ENCODE measurements around the gene B4GALT6.

Gene B4GALT6

DNA sequence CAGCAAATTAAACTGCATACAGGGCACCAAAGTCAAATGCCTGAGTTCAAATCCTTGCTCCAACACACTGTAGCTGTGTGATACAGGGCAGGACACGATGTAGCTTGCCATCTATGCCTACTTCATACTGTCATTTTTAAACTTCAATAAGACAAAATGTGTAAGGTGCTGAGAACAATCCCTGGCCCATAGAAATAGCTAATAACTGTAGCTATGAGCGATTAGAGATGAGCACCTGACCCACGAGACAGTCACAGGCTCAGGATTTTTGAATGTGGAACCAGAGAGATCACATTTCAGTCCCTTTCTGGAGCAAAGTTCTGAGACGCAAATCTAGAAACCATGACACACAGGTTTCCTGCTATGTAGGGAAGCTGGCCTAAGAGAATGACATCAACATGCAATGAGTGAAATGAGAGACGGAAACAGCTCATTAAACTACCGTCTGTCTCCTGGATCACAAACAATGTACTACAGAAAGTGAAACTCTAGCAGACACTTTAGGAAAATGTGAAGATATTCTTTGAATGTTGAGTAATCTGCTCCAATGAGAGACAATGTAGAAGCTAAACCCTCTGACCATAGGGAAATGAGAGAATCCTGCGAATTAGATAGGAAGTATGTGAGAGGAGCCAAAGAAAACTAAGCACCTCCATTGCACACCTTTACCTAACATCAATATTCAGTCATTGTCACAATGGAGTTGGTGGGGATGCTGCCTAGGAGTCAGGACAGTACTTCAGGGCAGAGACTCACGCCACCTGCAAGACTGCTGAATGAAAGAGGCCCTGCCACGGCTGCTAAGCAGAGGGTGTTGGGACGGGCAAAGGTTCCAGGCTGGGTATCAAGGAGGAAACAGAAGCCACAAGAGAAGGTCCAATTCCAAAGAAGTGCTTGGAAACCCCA lies 25.5 kb downstream of the B4GALT6 start:
- DNase-seq = no peak

DNA sequence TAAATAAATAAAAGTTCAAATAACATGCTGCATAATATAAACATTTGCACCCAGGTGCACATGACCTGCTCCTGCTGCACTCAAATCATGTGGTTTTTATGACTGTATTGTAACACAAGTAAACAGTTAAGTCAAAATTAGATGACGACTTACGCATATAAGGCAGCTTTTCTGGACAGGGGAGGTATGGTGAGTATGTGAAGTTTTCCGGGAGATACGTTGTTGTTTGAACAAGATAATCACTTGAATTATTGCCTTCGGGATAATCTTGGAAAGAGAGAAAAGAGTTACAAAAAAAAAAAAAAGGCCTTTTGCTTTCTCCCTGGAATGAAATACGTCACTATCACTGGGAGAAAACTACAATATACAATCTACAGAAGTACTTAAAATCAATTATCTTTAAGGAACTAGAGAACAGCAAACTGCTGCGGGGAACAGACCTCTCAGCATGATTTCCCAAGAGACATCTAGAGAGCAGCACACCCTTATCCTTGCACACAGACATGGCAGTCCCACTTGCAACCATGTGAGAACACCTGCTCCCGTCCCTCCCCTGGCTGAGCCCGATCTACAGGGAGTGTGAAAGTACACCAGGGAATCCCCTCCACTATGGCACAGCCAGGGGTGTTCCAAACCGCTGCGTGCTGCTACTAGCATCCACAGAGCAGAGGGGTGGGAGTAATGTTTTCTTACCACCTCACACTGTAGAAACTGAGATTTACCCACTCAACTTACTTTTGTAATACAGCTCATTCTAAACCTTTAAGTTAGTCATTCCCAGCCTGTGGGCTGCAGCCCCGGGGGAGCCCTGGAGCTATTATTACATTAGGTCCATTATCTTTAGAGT lies 26.3 kb downstream of the B4GALT6 start:
- DNase-seq = no peak

DNA sequence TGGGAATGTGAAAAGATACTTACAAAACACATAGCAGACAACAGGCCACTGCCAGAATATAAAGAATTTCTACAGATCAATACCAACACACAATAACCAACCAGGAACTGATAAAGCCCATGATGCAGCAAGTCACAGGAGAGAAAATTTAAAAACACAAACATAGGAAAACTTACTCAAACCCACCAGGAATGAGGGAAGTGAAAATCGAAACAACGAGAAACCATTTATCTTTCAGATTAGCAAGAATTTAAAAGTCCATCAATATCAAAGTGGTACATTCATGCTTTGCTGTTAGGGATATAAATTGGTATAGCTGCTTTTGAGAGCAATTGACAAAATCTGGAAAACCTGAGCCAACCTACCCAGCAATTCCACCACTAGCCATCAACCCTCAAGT lies 27.6 kb downstream of the B4GALT6 start:
- no peak for DNase-seq

DNA sequence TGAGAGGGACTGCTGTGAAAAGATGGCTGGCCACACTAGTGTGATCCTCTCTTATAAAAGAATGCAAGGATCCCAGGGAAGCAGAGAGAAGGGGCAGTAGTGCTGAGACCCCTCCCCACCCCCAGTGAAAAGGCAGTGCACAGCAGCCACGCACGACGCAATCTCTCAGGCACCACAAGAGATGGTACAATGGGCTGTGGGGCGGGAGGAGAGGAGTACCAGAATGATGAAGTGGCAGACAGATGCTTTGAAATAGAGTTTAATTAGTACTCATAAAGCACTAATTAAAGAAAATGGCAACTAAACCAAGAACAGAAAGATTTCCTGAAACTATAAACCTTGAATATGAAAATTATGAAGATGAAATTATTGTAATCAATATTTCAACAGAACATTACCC lies 29.0 kb downstream of the B4GALT6 start:
- DNase-seq = no peak

DNA sequence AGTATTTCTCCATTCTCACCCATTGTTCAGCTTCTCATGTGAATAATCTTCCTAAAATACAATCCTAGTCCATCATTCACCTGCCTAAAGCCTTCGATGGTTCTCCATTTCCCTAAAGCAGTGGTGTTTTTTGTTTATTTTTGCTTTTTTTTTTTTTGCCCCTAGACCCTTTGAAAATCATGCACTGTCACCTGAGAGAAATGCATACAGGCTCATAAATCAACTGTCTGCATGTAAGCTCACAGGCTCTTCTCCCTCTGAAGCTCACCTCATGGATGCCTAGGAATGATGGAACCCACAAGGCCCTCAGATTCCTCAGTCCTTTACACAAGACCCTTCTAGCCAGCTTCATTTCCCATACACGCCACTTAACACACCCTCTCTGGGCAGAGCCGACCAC lies 31.5 kb downstream of the B4GALT6 start:
- no peak for DNase-seq

DNA sequence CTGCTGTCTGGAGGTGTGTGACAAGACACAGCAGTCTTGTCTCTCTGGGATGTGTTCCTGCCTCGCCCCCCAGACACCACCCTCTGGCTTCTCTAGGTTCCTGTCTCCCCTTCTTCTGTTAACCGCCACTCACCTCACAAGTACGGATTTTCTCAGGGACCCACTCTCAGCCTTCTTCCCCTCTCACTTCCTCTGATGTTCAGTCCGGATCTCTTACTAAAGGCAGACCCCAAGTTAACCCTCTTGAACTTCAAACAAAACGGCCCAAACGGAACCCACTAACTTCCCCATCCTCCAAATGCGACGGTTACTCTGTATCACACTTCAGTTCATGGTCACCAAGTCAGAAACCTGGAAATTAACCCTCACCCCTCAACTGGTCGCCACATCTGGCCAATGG lies 32.0 kb downstream of the B4GALT6 start:
- no peak for DNase-seq

DNA sequence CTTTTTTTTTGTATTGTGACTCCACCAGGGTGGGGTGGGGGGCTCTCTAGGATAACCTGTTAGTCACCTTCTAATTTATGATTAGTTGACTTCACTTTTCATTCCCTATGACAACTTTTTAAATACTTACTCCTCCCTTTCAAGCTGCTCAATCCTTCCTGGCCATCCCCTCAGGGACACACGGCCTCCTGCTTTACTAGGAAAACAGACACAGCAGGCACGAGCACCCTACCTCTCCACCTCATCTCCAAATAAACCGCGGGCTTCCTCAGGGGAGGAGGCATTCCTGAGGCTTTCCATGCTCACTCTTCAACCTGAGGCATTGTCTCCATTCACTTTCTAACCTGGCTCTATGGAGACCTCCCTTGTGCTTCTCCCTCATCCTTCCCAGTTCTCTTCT lies 33.0 kb downstream of the B4GALT6 start:
- DNase-seq = no peak

DNA sequence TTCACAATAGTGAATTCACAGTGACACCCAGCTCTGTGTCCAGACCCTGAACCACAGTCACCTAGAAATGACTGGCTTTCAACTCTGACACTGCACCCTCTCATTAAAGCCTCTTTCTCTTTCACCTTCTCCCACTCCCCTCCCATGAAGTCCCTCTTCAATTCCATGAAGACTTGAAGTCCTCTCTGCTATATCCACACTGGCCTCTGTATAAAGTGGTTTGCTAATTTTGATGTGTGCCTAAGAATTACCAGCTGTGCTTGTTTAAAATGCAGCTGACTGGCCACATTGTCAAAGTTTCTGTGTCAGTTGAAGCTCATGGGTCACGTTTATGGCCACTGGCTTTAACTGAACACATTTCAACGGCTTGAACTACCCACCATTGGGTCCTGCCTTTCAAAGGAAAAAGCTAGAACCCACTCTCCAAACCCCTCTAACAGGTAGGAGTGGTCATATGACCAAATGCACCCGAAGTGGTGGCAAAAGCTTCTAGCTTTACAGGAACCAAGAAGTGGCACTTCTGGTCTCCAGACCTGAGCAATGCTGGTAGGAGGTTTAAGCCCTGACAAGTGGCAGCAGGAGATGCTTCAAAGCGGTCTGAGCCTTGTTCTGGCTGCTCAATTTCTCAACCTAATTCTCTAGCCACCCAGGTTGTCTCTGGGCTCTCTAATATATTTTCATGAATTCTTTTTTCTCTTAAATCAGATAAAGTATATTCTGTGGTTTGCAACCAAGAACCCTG lies 34.2 kb downstream of the B4GALT6 start:
- DNase-seq = no peak

DNA sequence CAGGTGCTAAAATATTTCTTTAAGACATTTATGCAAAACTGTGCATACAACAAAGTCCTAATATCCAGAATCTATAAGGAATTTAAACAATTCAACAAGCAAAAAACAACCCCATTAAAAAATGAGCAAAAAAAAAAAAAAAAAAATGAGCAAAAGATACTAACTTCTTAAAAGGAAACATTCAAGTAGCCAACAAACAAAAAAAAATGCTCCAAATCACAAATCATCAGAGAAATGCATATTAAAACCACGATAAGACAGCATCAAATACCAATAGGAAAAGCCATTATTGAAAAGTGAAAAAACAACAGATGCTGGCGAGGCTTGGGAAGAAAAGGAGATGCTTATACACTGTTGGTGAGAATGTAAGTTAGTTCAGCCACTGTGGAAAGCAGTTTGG lies 34.9 kb downstream of the B4GALT6 start:
- no peak for DNase-seq

DNA sequence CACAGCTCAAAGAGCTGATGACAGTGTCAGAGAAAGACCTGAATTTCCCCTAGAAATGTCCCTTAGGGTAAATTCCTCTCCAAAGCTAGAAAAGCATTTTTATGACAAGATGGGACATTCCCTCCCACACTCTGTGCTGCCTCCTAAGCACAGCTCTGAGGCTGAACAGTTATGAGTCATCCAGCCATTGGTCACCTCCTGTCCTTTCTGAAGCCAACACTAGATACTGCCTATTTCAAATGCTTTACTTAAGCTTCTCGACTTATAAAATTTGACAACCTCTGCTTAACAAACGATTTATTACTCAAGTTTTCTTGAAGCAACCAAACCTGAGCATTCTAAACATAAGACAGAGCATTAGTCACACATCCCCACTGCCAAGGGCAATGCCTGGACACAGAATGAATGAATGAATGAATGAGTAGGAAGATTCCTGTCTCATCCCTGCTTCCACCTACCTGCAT lies 35.4 kb downstream of the B4GALT6 start:
- no peak for DNase-seq

DNA sequence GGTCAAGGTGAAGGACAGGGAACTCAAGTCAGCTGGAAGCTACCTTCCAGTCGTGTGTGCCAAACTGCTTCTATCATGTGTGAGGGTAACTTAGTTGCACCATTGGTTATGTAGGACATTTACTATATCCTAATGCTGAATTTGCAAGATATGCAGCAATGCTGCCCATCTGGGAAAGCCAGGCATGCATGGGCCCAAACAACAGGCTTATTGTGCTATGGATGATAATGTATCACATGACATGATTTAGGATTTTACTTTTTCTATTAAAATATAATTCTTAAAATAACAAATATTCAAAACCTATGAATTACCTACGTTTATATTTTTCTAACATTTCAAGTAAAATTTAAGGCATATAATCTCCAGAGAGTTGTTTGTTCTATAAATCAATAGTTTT lies 35.9 kb downstream of the B4GALT6 start:
- no peak for DNase-seq

DNA sequence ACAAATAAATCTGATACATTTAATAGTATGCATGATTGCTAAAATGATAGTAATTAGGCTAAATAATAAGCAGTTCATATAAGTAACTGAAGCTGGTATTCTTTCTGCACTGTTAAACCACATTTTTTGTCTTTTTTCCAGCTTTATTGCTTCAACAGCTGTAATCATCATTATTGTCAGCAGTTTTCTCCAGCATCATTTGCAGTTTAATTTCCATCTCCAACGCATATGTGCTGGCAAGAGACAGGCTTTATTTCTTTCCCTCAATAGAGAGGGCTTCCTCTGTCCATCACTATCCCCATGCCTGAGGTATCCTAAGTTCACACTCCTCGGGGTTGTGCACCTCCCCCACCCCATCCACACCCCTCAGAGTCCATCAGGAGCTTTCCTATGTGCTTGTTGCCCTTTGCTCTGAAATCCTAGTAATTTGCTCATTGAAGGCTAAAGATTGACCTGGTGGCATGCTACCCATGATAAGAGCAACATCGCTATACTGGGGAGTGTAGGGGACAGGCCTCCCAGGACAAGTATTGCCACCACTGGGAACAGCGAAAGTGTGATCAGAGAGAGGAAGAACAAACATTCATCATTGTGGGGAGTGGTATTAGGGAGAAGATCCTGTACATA lies 37.1 kb downstream of the B4GALT6 start:
- DNase-seq = no peak

DNA sequence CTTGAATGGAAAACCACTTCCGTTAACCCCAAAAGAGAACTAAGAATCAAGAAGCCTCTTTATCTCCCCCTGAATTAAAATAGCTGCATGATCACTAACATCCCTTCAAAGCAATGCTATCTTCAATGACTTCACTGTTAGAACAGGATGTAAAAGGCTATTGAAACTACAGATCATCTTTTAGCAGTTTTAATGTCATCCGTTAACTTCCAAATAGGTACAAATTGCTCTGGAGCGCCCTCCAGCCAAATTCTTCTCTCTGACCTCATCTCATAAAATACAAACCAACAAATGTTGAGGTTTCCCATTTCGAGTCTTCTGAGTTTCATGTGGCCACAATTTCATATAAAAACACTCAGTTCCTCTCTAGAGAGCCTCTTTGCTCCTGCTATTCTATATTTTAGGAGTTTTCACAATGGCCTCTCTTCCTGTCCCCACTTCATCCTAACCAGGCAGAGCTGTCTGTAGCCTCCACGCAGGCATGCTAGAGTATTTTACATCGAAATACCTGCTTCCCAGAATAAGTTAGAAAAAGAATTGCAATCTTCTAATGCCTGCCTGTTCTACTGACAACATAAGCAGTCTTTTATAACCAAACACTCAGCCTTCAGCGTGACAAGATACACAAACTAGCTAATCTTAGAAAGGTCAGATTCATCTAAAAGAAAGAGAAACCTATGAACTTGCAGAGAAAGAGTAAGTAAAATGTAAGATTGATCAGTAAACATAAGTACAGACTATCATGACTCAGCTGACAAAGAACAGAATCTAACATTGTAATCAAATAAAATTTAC lies 37.9 kb downstream of the B4GALT6 start:
- DNase-seq = no peak

DNA sequence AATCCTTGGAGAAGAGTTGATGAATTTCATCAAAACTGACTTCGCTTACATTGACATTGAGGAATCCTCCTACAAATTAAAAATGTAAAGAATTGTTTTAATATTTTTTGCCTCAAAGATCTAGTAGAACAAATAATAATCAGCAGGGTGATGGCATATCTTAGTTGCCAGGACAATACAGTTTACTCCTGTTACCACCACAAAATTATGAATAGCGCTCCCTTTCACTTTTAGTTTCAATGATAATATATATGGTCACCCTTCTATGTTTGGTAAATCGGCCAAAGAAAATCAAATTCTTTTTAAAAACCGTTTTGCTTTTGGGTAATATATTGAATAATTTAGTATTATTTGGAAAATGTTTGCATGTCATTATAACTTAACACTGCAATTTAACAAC lies 39.0 kb downstream of the B4GALT6 start:
- DNase-seq = no peak

DNA sequence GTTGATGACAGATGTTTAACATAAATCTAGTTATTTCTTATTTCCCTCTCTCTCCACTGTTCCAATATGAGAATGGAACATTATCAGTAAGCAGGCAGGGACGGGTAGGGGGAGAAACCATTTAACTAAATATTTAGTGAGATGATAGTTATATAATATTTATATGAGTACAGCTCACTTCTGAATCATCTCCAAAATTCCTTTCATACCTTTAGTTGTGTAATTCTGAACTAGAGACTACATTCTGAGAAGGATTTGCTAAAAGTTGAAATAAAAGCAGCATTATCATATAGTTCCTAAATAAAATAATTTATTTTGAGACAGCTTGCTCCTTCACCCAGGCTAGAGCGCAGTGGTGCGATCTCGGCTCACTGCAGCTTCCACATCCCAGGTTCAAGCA lies 41.4 kb downstream of the B4GALT6 start:
- DNase-seq = no peak

DNA sequence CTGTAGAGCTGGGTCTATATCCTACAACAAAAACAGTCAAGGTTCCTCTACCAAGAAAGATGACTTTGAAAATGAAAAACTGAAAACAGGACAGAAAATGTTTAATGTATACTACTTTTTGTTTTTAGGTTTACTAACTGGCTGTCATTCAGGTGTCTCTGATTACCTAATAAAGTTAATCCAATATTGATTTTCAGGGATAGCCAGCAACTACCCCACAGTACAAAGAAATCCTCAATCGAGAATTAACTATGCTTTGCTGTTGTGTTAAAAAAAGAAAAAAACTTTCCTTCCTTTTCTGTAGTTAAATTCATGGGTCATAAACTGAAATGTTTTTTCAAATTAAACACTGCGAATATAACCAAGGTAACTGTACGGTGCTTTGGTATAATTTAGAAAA lies 46.9 kb downstream of the B4GALT6 start:
- no peak for DNase-seq

DNA sequence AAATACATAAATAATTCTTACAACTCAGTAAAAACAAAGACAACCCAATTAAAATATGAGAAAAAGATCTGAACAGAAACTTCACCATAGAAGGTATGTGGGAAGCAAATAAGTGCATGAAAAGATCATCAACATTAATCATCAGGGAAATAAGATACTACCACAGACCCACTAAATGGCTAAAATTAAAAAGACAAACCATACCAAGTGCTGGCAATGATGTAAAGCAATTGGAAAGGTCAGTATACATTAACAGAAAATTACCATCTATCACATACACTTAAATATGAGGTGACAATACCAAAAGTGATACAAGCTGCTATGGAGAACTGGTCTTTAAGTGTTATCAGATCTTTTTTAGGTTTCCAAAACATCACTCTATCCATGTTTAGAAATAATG lies 48.0 kb downstream of the B4GALT6 start:
- DNase-seq = no peak

DNA sequence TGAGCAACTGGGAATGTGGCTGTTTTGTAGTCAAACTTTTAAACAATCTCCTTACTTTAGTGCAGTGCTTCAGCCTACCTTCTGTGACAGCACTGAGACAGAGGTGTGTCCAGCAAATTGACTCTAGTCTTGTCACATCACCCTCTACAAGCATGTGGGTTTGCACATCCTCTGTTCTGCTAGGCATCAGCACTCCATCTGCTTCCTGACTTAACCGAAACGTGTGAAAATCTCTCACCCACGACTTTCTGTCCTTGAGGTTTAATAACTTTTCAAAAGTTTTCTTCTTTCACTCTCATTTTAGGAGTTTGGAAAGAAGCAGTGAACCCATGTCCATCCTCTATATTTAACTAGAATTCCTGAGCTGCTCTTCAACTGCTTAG lies 50.1 kb downstream of the B4GALT6 start:
- DNase-seq = no peak

DNA sequence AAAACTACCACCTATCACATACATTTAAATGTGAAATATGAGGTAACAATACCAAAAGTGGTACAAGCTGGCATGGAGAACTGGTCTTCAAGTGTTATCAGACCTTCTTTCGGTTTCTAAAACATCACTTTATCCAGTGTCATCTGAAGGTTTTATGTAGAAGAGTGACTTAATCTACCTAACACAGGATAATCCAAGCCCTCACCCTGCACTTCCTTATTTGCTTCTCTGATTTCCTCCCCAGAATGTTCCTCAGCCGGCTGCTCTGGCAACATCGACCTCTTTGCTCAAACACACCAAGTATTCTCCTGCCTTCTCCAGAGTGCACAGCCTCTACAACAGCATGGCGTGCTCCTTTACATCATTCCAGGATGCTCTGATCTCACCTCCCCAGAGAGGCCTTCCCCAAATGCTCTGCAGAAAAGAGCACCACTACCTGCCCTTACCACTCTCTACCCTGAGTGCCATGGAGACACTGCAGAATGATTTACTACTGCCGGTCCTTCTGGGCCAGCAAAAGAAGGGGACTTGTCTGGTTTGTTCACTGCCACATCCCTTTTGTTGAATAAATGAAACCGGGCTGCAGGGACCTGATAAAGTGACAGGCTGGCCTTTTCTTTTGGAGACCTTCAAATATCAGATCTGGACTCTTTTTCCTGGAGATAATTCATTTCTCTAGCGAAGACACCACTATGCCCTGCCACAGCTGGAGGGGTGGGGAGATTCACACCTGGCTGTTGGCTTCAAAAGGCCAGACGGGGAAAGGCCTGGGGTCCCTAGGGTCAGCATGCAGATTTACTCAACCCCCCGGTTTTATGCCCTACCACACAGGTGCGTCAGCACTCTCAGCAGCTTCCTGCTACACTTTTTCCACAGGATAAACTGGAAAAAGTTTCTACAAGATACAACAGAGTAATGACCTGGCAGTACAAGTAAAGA lies 50.7 kb downstream of the B4GALT6 start:
- no peak for DNase-seq

DNA sequence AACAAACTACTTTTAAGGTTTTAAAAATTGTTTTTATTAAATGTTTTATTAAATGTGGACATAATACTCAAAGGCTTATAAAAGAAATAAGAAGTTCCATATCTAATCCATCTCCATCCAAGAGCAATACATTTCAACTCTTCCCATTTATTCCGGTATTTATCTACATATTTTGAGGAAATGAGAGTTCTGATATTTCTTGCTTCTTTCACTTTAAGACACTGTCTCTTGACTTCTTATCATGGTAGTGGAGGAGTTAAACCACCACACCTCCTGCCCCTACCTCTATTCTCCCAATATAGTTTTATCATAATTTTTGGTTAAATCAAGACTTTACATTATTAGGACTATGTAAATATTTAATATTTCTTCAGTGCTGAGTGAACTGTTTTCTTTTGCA lies 52.0 kb downstream of the B4GALT6 start:
- DNase-seq = no peak

DNA sequence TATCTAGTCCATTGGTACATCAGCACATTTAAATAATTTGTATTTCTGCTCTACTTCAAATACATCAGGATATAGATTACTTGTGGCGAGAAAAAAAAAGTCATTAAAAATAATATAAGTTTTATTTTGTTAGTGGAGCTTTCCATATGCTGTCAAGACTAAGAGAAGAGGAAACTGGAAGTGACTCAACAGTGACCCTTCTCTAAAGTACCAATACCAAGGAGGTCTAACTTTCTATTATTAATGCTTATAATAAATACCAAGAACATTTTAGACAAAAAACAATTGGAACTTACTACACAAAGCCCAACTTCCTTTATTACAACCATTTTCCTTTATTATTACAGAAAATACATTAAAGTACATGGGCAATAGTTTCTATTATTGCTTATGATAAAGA lies 52.9 kb downstream of the B4GALT6 start:
- DNase-seq = no peak
